ACC112 (cell line): ENCODE measurements around the gene MAGI1.
A peak's percentile ranks its signal among the peaks of the same experiment; 100 is the strongest.

Source experiments
- H2AFZ ChIP-seq: fragments of 200-600 bp; sonication (generic); one replicate; pipeline ENCODE4 v1.6.0; 2017; ENCODE audit warnings: antibody characterized with exemption, low read length; ENCODE audit not compliant: unreplicated experiment
- H3K27ac ChIP-seq: fragments of 200-600 bp; sonication (generic); 2 replicates; pipeline ENCODE4 v1.5.1; 2014; ENCODE audit warnings: low read depth, mild to moderate bottlenecking, antibody characterized with exemption, low read length, moderate library complexity
- H3K27me3 ChIP-seq: fragments of 200-600 bp; sonication (generic); 2 replicates; pipeline ENCODE4 v1.6.1; 2014; ENCODE audit warnings: mild to moderate bottlenecking, antibody characterized with exemption, low read length, moderate library complexity, mixed read lengths; ENCODE audit not compliant: insufficient read depth
- H3K36me3 ChIP-seq: fragments of 200-600 bp; sonication (generic); 2 replicates; pipeline ENCODE4 v1.6.1; 2016; ENCODE audit warnings: mild to moderate bottlenecking, antibody characterized with exemption, low read length, moderate library complexity, mixed read lengths; ENCODE audit not compliant: insufficient read depth
- H3K4me1 ChIP-seq: fragments of 200-600 bp; sonication (generic); one replicate; pipeline ENCODE4 v1.6.1; 2016; ENCODE audit warnings: low read length, mixed read lengths; ENCODE audit not compliant: insufficient read depth, unreplicated experiment, control insufficient read depth
- H3K4me3 ChIP-seq: fragments of 200-600 bp; sonication (generic); 2 replicates; pipeline ENCODE4 v1.5.1; 2014; ENCODE audit warnings: mild to moderate bottlenecking, low read depth, low read length
- H3K79me2 ChIP-seq: fragments of 200-600 bp; sonication (generic); one replicate; pipeline ENCODE4 v1.6.0; 2016; ENCODE audit warnings: low read length; ENCODE audit not compliant: control insufficient read depth, unreplicated experiment, insufficient read depth

MAGI1 gene

GRCh38 chr3:65734382-65734781 lies 304.3 kb downstream of the MAGI1 start:
- no peak overlapping the region for H2AFZ ChIP-seq
- H3K27ac ChIP-seq, result no peak overlapping the region
- H3K4me1 ChIP-seq, result peaks cover 16% of the 10 kb centered on the region
- H3K36me3 ChIP-seq, result no peaks in the 10 kb centered on the region
- H3K4me3 ChIP-seq, result no peak overlapping the region
- H3K79me2 ChIP-seq, result no peaks in the 10 kb centered on the region
- H3K27me3 ChIP-seq, result no peaks in the 10 kb centered on the region

- H3K4me3 ChIP-seq, result no peak overlapping the region
- no peak overlapping the region for H2AFZ ChIP-seq
- H3K27ac ChIP-seq, result no peak overlapping the region
- no peaks in the 10 kb centered on the region for H3K36me3 ChIP-seq
- H3K79me2 ChIP-seq, result no peaks in the 10 kb centered on the region
- peaks cover 20% of the 10 kb centered on the region for H3K4me1 ChIP-seq
- H3K27me3 ChIP-seq, result no peaks in the 10 kb centered on the region
These were observed 305.3 kb downstream of the MAGI1 start for GRCh38 chr3:65733459-65733858.

GRCh38 chr3:65732051-65732935 lies 306.4 kb downstream of the MAGI1 start:
- Histone ChIP-seq H3K4me1 (peaks cover 20% of the 10 kb centered on the region), H3K36me3 (no peaks in the 10 kb centered on the region), H3K4me3 (peak overlapping the region; percentile 62), H3K27ac (no peak overlapping the region), H3K27me3 (no peaks in the 10 kb centered on the region), H3K79me2 (no peaks in the 10 kb centered on the region), H2AFZ (no peak overlapping the region)

GRCh38 chr3:65730449-65730848 lies 308.3 kb downstream of the MAGI1 start:
- no peaks in the 10 kb centered on the region for H3K36me3 ChIP-seq
- H3K27ac ChIP-seq, result 0 out of 2 replicates have a peak overlapping the region, but pooled peaks have one; percentile 57
- no peaks in the 10 kb centered on the region for H3K27me3 ChIP-seq
- H3K4me1 ChIP-seq, result peaks cover 20% of the 10 kb centered on the region
- no peak overlapping the region for H3K4me3 ChIP-seq
- no peak overlapping the region for H2AFZ ChIP-seq
- no peaks in the 10 kb centered on the region for H3K79me2 ChIP-seq

GRCh38 chr3:65729973-65730372 lies 308.7 kb downstream of the MAGI1 start:
- no peaks in the 10 kb centered on the region for H3K36me3 ChIP-seq
- H3K79me2 ChIP-seq, result no peaks in the 10 kb centered on the region
- peak overlapping the region; percentile 2; the same call in 1 of the 2 replicates for H3K4me3 ChIP-seq
- H3K27me3 ChIP-seq, result no peaks in the 10 kb centered on the region
- H3K4me1 ChIP-seq, result peaks cover 20% of the 10 kb centered on the region
- H3K27ac ChIP-seq, result peak overlapping the region; percentile 57
- H2AFZ ChIP-seq, result no peak overlapping the region

GRCh38 chr3:65729555-65729954 lies 309.2 kb downstream of the MAGI1 start:
- no peaks in the 10 kb centered on the region for H3K79me2 ChIP-seq
- H3K4me3 ChIP-seq, result peak overlapping the region; percentile 2; the same call in 1 of the 2 replicates
- H3K27me3 ChIP-seq, result no peaks in the 10 kb centered on the region
- H3K27ac ChIP-seq, result peak overlapping the region; percentile 57
- H2AFZ ChIP-seq, result no peak overlapping the region
- no peaks in the 10 kb centered on the region for H3K36me3 ChIP-seq
- peaks cover 20% of the 10 kb centered on the region for H3K4me1 ChIP-seq

GRCh38 chr3:65728138-65728537 lies 310.6 kb downstream of the MAGI1 start:
- no peaks in the 10 kb centered on the region for H3K36me3 ChIP-seq
- H3K4me3 ChIP-seq, result no peak overlapping the region
- H3K79me2 ChIP-seq, result no peaks in the 10 kb centered on the region
- no peak overlapping the region for H2AFZ ChIP-seq
- peaks cover 20% of the 10 kb centered on the region for H3K4me1 ChIP-seq
- H3K27ac ChIP-seq, result no peak overlapping the region
- no peaks in the 10 kb centered on the region for H3K27me3 ChIP-seq

GRCh38 chr3:65723985-65724384 lies 314.7 kb downstream of the MAGI1 start:
- no peaks in the 10 kb centered on the region for H3K79me2 ChIP-seq
- no peaks in the 10 kb centered on the region for H3K27me3 ChIP-seq
- no peaks in the 10 kb centered on the region for H3K36me3 ChIP-seq
- no peak overlapping the region for H2AFZ ChIP-seq
- H3K4me3 ChIP-seq, result no peak overlapping the region
- no peak overlapping the region for H3K27ac ChIP-seq
- H3K4me1 ChIP-seq, result peaks cover 4% of the 10 kb centered on the region

GRCh38 chr3:65723011-65723410 lies 315.7 kb downstream of the MAGI1 start:
- no peaks in the 10 kb centered on the region for H3K36me3 ChIP-seq
- no peaks in the 10 kb centered on the region for H3K79me2 ChIP-seq
- no peak overlapping the region for H3K4me3 ChIP-seq
- H2AFZ ChIP-seq, result no peak overlapping the region
- no peak overlapping the region for H3K27ac ChIP-seq
- H3K4me1 ChIP-seq, result peaks cover 4% of the 10 kb centered on the region
- no peaks in the 10 kb centered on the region for H3K27me3 ChIP-seq

GRCh38 chr3:65720989-65721737 lies 317.6 kb downstream of the MAGI1 start:
- H3K4me3 ChIP-seq, result no peak overlapping the region
- H3K27ac ChIP-seq, result no peak overlapping the region
- no peaks in the 10 kb centered on the region for H3K79me2 ChIP-seq
- peaks cover 4% of the 10 kb centered on the region for H3K4me1 ChIP-seq
- no peaks in the 10 kb centered on the region for H3K36me3 ChIP-seq
- H2AFZ ChIP-seq, result no peak overlapping the region
- no peaks in the 10 kb centered on the region for H3K27me3 ChIP-seq
